ENCODE data around the gene SYT15B.
"Not testable (repeated sequence)": the region's sequence is repeated elsewhere in the genome, so short reads cannot be mapped to it uniquely, and the experiment has no call there.

SYT15B gene

GRCh38 chr10:47725047-47725446 lies 38.3 kb downstream of the SYT15B start:
- not testable (repeated sequence) for DNase-seq

- not testable (repeated sequence) for DNase-seq
Measured at GRCh38 chr10:47724119-47724518, 39.3 kb downstream of the SYT15B start.

GRCh38 chr10:47723362-47723761 lies 40.0 kb downstream of the SYT15B start:
- not testable (repeated sequence) for DNase-seq

- not testable (repeated sequence) for DNase-seq
Measured at GRCh38 chr10:47717011-47717769, 46.2 kb downstream of the SYT15B start.

Data from stimulated activated CD4-positive, alpha-beta T cell treated with anti-CD3 and anti-CD28 coated beads, Interleukin-1b, Interleukin-23, amount 100 ng/mL, for 48 hours (primary cell).